ENCODE results near the gene BRD3OS.

Gene BRD3OS

DNA sequence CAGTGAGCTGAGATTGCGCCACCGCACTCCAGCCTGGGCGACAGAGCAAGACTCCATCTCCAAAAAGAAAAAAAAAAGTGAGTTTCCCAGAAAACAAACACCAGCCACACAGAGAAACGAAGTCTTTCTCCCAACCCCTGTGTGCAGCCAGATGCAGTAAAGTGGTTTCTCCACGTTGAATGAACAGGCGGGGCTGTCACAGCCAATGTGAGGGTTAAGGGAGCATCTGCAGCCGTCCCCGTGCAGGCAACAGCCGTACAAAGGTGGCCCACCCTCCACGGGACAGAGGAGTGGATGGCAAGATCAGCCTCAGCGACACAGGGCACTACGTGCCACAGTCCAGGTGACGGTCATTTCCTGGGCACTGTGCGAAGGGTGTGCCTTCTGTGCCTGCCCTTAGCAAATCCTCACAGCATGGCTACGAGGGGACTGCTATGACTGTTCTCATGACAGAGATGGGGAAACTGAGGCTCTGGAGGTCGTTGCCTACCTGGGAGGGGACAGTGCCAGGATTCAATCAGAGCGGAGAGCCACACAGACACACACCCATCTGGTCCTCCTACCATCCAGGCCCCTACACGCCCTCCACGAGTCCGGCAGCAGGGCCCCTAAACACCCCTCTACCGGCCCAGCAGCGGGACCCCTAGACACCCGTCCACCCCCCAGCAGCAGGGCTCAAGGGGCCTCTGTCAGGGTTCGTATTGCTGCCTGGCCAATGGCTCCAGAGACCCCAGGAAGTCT, 35.5 kb upstream of the BRD3OS start:
- DNase-seq, result no peak

DNA sequence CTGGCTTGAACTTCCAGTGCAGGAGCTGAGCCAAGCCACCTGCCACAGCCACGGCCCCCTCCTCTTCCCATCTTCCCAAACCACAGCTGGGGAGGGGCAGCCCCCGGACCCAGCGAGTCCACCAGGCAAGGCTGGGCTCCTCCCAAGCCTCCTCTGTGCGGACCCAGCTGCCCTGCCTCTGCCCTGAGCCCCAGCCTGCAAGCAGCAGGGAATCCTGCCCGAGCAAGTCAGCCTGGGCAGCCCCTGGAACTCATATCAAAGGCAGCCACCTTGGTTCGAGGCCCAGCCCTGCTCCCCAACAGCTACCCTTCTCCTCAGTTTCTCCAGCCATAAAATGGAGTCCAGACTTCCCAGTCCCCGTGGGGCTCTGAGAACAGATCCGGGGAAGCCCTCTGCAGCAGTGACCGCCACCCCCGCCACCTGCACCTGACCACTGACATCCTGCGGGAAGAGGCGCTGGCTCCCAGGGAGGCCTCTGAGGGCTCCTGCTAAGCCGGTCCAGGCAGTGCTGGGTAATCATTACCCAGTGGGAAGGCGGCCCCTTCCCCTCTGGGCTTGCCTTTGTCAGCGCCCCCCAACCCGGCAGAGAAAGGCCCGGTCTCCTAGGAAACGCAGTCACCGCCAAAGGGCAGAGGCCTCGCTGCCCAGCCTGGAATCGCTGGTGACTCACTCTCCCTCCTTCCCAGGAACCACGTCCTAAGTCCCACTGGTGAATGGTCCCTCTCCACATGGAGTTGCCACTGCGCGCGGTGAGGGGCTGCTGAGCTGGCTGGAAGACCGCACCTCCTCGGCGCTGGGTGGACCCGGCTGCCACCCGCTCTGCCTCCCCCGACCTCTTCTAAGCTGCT, 34.7 kb upstream of the BRD3OS start:
- DNase-seq, result no peak

DNA sequence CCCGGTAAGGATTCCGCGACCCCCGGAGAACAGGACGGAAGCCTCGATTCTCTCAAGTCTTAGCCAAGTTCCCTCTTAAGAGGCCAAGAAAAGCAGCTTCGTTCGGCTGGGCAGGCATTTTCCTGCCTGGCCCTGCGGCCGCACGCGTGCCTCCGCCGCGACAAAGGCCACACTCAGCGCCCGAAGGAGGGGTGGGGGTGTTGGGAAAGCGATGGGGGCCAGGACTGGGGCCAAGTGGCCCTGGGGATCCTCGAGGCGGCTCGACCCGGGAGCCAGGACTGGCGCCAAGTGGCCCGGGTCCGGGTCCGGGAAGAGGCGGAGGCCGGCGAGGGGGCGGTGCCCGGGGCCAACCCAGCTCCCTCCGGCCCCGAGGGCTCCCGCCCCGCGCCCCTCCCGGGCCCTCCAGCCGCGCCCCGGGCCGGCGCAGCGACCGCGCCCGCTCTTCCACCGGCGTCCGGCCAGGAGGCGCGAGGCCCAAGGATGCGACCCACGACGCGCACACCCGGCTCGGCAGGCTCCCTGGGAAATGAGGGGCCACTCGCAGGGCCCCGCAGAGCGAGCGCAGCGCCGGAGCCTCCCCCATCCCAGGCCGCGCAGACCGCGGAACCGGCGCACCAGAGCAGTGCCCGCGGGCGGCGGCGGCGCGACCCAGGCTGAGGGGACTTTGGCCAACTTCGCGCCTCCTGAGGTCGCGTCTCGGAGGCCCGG, 33.9 kb upstream of the BRD3OS start:
- DNase-seq, result no peak

DNA sequence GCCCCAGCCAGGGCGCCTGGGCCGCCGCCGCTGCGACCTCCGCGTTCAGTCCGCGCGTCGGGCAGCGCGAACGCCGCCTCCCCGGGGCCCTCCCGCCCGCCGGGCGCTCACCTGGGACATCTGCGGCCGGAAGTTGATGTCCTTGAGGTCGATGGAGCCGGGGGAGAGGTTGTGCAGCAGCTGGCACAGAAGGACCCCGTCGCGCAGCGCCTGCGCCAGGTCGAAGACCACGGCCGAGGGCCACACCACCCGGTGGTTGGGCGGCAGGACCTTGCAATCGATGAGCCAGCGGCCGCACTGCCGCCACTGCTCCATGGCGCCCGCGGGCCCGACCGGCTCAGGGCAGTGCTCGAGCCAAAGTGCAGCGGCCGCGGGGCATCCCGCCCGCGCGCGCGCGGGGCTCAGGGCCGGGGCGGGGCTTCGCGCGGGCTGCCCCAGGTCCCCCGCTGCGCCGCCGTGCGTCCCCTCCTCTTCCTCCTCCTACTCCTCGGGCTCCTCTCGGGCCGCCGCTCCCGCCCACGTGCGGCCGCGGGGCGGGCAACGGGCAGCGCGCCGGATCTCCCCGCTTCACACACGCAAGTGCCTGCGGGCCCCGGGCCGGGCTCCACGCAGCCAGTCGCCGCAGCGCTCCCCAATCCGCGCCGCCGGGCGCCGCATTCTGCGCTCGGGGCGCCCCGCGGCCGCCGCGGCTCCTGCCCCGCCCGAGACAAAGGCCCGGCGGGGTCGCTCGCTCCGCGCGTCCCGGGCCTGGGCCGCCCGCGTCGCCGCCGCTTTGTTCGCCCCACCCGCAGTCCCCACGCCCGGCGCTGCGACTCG, 33.1 kb upstream of the BRD3OS start, which contains the start of gene VAV2:
Gene VAV2, minus strand, starts transcription at position 361 of the 816 bp plus-strand sequence. Its CDS starts 46 bp downstream, at position 315.
- peak; percentile 50 for DNase-seq

DNA sequence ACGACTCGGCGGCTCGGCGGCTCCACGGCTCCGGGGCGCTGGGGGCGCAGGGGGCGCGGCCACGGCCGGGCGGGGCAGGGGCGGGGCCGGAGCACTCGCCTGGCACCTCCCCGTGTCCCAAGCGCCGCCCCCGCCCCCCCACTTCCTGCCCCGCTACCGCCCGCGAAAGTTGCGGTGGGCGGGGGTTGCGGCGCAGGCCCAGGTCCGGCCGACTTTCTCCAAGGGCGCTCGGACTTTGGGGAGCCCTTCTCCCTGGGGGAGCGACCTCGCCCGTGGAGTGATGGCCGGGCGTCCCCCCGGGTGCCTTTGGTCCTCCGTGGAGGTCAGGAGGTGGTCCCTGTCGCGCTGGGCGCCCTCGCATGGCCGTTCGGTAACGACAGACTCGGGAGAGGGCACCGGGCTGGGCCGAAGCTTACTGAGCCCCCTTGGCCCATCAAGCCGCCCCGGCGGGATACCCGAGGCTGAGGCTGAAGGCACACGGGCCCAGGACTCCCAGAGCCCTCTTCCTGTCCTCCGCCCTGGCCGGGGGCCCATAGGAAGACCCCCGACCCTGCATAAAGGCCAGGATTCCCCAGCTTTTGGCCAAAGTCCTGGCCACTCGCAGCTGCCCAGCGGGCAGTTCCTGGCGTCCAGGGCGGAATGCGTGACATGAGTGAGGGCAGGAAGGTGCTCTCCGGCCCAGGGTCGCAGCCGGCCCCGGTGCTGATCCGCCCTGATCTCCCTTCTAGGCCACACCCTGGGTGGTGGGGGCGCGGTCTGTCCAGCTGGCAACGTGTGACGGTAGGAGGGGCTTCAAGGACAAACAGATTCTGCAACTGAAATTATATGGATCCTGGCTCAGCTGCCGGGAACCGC, 32.3 kb upstream of the BRD3OS start:
- peak; percentile 81 for DNase-seq

DNA sequence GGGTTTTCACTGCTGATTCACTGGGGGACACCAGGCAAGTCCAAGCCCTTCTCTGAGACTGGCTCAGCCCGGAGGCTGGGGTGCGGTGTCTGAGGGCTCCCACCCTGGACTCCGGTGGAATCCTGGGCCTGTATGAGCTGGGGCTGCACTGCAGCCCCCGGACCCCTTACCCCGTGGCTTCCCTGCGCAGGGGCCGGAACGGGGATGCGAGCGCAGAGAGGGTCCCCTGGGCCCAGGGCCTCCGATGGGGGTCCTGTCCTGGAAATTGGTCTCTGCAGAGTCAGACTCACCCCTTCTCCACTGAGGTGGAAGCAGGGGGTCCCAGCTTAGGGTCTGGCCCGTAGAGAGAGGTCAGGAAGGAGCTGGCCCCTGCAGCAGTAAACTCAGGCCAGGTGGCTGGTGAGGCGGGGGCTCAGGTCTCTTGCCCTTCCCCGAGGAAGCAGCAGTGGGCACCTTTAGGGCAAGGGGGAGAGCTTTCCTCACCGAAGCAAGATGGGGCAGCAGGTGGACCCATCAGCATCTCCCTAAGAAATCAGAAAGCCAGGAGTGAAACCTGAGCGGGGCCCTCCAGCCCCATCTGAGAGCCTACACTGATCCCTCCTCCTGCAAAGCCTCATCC, 31.5 kb upstream of the BRD3OS start:
- no peak for DNase-seq

DNA sequence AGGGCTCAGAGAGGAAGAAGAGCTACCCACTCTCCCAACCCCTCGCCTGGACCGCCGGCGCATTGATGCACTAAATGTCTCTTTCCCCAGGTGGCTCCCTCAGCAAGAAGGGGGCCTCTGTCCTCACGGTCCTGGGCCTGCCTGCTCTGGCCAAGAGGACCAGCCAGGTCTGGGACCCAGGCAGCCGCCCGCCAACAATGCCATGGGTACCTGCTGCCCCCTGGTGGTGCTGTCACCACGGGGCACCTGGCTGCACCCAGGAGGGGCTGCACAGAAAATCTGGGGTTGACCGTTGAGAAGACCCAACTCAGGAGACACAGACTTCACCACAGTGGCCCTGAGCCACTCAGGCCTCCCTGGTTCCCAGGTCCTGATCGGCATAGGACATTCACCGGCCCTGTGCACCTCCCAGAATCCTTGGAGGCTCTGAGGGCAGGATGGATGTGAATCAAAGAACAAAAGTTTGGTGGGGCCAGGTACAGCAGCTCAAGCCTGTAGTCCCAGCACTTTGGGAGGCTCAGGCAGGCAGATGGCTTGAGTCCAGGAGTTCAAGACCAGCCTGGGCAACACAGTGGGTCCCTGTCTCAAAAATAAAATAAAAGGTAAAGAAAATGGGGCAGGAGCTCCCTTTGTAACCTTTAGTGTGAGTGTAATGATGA, 30.8 kb upstream of the BRD3OS start:
- peak; percentile 80 for DNase-seq

DNA sequence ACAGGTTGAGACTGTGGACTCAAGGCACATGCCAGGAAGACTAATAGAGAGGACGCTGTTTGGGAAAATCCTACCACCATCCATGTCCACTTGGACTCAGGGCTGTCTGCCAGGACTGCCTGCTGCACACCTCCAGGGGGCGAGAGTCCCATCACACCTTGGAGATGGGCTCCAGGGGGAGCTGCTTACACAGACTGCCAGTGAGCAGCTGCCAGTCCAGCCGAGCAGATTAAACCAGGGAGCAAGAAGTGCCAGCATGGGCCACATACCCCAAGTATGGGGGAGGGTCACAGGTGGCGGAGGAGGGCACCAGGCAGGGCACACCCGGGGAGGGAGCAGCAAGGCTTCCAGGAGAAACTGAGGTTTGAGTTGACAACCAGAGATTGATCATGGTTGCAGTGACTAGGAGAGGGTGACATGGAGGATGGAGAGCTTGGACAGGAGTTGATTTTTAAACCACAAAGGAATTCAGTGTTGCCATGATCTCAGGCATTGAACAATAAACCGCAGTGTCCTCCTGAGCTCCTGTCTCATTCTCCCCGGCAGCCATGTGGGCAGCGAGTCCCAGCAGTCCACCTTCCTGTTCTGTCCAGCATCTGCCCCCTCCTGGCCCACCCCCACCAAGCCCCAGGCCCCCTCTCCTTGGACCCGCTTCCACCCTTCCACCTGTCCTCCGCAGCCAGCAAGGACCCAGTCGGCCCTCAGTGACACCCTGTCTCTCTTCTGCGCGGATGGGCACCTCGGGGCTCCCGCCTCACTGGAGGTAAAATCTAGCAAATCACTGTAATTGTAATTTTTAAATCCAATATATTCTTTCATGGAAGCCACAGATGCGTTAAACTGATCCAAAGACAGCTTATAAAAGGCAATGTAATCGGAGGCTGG, 30.0 kb upstream of the BRD3OS start:
- no peak for DNase-seq

DNA sequence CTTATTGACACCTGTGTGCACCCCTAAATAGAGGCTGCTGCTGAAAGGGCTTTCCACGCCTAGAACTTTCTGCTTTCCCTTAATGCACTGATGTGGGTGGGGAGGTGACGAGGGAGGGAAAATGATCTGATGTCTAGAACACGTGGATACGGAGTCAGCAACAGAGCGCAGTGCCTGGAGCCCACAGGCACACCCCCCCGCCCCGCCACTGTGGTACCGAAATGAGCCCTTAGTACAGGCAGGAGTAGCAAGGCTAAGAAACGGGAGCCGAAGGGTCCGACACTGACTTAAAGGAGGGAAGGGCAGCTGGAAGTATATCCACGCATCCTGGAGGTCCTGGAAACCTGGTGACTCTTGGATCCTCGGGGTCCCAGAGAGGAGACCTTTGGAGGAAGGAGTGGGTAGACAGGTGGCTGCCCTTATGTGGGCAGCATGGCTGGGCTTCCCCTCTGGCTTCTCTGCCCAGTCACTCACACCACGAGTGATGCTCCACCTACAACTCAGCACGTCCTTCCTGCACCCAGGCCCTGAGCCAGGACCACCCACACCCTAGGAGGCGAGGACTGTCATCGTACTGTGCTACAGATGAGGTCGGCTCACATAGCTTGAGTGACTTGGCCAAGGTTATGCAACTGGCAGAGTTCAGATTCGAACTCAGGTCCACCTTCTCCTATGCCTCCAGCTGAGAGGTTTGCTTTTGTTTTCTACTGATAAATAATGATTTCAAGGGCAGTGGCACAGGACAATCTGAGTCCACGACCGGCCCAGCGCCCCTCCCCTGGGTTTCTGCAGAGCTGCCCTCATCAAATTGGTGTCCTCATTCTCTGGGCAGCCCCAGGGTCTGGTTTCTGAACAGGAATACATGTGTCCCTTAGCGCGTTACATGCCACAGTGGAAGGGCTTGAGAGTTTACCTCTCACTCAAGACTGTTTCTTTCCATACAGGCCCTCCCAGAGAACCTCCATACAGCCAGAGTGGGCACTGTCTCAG, 28.5 kb upstream of the BRD3OS start:
- DNase-seq, result no peak

DNA sequence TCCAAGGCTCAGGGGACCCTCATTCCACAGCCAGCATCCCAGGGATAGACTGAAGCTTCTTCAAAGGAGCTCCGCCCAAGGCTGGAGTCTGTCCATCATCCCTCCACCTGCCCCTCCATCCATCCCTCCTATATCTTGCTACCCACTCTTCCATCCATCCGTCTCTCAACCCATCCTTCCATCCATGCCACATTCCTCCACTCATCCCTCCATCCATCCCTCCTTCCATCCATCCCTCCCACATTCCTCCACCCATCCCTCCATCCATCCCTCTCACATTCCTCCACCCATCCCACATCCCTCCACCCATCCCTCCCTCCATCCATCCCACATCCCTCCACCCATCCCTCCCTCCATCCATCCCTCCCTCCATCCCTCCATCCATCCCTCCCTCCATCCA, 27.7 kb upstream of the BRD3OS start:
- DNase-seq, result no peak

DNA sequence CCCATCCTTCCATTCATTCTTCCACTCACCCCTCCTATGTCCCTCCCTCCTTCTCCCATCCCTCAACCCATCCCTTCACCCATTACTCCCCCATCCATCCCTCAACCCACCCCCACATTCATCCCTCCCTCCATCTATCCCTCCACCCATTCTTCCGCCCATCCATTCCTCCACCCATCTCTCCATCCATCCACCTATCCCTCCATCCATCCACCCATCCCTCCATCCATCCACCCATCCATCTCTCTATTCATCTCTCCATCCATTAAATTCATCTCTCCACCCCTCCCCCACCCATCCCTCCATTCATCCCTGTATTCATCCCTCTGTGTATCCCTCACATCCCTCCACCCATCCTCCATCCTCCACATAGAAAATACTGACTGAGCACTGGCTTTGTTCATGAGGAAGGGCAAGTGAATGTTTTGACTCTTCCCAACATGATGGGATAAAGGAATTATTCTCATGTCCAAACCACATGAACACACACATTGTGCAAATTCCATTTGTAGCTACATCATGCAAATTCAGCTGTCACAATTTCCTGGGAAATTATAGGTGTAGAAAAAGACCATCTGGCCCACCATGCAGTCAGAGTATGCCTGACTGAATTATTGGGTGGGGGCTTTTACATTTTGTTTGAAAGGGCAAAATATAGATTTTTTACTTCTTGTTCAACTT, 26.2 kb upstream of the BRD3OS start:
- no peak for DNase-seq

DNA sequence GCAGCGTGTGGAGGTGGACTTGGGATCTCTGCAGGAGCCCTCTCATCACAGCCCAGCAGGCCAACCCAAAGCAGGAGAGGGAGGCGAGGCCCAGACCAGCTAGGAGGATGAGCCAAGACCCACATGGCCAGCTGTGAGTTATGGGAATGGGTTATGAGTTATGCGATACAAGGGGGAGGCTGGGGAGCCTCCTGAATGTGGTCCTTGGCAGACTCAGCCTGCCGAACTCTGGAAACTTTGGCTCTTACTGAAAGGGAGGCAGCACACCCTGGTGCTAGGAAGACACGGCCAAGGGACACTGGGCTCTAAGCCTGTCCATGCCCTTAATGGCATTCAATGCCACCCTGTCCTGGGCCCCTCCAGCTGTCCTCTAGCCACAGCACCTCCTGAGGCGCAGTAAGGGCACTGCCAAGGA, 25.4 kb upstream of the BRD3OS start:
- DNase-seq, result no peak

DNA sequence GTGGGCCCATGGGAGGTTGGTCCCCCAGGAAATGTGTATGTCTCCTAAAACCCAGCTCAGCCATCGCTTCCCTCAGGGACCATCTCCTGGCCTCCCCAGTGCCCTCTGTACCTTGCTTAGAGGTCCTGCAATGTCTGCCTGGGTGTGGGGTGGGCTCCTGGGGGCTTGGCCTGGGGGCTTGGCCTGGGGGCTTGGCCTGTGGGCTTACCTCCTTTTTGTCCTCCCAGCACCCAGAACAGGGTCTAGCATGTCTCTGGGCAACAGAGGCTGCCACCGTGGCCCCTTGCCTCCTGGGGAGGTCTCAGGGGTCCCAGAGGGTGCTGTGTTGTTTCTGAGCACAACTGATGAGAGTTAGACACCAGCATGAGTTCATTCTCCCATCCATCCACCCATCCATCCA, 22.5 kb upstream of the BRD3OS start:
- no peak for DNase-seq

DNA sequence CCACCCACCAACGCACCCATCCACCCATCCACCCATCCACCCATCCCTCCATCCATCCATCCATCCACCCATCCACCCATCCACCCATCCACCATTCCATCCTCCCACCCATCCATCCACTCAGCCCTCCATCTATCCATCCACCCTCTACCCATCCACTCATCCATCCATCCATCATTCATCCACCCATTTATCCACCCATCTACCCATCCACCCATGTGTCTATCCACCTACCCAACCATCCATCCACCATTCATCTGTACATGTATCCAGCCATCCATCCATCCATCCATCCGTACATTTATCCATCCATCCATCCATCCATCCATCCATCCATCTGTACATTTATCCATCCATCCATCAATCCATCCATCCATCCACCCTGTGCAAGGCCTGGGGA, 22.0 kb upstream of the BRD3OS start:
- no peak for DNase-seq

DNA sequence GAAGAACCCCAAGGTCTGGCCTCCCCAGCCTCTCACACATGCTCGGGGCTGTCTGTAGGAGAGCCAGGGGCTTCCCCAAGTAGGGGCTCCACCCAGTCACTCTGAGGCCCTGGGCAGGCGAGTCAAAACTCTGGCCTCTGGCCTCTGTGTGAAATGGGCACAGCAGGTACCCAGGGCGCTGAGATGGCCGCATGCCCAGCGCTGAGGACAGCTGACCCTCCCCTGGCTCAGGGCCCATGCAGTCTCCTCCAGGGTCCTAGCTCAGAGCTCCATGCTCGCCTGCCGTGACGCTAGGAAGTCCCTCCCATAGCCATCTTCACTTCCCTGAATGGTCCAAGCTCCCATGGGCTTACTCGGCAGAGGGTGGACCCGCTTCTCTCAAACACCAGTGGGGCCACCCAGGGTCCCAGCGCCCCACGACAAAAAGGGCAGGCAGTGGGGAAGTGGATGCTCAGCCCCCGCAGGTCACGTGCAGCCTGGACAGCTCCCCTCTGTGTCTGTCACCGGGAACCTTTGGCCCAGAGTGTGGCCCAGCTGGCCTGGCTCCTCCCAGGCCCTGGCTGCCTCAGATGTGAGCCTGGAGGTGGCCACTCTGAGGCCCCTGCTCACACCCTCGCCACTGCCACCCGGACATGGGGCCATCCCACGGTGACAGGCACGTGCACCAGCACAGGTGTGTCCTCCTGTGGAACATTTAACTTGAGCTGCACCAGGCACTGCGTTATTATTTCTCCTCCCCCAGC, 21.0 kb upstream of the BRD3OS start:
- no peak for DNase-seq

DNA sequence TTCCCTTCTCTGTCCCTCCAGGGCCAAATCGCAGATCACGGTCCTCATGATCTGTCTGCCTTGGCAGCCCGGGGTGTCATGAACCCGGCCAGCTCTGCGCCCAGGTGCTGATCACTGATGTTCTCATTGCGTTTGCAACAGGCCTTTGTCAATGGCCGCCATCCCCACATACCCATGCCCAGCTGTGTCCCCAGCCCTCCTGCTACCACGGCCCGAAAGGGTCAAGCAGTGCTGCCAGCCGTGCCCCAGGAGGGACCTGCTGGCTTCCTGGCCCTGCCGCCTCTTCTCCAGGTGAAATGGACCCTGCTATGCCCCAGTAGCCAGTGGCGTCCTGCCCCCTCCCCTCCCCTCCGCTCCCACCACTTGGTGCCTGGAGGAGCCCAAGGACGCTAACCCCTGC, 20.4 kb upstream of the BRD3OS start:
- DNase-seq, result no peak

DNA sequence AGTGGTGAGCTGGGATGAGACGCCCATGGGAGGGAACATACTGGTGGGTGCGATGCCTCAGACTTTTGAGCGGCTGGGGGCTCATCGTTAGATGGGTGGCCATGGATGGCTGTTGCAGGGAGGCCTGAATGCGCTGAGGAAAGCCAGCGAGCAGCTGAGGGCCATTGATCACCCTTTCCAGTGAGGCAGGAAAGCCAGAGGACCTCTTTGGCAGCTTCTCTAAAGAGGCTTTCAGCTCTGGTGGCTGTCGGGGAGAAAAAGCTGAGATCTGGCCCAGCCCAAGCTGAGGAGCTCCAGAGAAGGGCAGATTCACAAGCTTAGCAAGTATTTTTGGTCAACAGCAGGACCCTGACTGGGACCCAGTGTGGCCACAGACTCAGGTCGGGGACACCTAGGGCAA, 19.9 kb upstream of the BRD3OS start:
- no peak for DNase-seq

All from stimulated activated CD4-positive, alpha-beta T cell treated with anti-CD3 and anti-CD28 coated beads, Interleukin-12 subunit alpha, Interleukin-12 subunit beta, amount 100 ng/mL, for 4 hours (primary cell).